Measurements from ENCODE around the gene CUL4A.
A peak's percentile ranks its signal among the peaks of the same experiment; 100 is the strongest.
"Not testable (repeated sequence)": the region's sequence is repeated elsewhere in the genome, so short reads cannot be mapped to it uniquely, and the experiment has no call there.

Gene CUL4A

DNA sequence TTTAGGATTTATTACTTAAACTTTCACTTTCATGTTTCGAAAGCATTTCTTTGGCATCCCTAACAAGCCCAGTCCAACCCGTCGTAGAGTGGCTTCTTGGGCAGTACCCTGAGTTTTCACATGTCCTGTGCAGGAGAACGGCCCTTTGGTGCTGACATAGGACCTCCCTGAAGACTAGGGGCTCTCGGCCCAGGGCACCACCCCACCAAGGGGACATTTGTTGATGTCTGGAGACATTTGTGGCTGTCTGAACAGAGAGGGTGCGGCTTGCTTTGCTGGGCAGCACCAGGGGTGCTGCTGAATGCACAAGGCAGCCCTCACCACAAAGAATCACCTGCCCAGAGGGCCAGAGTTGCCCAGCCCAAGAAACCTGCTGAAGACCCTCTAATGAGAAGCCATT lies 30.6 kb downstream of the CUL4A start:
- no peak for DNase-seq

DNA sequence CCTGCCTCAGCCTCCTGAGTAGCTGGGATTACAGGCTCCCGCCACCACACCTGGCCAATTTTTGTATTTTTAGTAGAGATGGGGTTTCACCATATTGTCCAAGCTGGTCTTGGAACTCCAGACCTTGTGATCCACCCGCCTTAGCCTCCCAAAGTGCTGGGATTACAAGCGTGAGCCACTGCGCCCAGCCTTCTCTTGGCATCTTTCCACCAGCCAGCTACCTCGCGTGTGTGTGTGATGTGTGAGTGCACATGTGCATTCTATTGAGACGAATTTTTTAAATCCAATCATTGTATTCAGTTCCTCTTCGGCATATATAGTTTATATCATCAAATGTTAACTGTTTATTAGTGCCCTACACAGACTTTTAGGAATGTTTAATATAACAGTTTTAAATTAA lies 32.2 kb downstream of the CUL4A start:
- DNase-seq = not testable (repeated sequence)

DNA sequence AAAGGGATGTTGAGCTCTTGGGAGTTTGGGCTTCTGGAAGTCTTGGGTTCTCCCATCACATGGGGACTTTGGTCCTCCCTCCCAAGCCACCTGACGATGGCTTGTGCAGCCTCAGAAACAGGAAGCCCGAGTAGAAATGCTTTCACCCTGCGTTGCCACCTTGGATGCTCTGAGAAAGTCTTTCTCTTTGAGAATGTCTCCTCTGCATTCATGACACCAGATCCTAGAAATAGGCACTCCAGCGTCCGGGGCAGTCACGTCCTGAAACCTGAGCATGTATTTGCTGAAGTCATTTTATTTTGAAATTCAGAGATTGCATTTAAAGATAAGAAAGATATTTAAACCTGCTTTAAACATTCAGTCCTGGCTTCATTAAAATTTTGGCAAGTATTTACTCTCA lies 34.4 kb downstream of the CUL4A start:
- no peak for DNase-seq

DNA sequence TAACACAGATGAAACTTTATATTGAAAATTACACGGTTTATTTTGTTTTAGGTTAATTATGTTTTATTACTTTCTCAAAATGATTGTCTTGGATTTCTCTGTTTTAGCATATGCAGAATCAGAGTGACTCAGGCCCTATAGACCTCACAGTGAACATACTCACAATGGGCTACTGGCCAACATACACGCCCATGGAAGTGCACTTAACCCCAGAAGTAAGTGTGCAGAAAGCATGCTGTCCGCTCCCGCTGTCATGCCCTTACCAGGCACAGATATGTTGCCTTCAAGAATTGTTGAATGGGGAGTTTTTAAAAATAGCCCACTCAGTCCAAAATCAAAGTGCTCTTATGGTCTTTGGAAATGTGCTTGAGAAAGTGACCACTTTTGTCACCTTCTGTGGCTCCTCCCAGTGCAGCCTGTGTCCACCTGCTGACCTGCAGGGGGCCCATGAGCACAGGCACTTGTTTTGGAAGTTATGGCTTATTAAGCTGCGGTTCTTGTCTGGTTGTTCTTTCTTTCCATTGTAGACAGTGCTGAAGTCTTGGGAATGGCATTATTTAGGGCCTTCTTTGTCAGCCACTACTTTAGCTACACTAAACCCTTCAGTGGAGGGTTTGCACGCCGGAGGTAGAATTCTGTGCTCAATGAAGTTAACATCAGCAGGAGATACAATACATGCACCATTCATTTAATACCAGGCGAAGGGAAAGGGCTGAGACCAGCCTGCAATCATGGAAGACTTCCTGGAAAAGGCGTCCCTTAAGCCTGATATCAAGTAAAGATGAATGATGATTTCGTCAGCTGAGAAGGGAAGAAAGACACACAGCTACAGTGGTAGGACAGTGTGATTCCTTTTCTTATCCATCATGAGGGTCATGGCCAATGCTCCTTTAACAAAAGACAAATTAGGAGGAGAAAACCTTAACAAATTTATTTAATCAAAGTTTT lies 36.7 kb downstream of the CUL4A start:
- no peak for DNase-seq

DNA sequence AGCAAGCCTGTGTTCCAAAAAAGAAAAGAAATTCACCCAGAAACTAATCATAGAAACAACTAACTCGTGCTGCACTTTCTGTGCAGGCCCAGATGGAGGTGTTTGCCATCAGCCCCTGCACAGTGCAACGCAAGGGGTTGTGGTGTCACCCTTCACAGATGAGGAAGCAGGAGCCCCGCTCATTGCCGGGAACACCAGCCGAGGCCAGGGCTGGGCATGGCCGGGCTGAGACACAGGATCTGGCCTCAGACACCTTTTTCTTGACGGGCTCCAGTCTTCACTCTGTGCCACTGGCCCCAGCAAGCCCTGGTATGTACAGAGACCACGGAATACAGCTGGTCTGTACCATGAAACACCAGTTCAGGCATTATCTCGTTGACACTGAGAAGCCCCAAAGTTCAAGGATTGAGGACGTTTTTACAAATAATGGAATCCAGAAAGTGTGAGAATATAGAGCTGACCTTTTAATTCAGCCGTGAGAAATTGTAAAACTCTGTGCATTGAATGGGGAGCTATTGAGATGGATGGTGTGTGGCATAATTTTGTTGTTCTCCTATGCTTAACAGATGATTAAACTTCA lies 43.2 kb downstream of the CUL4A start:
- DNase-seq = no peak

DNA sequence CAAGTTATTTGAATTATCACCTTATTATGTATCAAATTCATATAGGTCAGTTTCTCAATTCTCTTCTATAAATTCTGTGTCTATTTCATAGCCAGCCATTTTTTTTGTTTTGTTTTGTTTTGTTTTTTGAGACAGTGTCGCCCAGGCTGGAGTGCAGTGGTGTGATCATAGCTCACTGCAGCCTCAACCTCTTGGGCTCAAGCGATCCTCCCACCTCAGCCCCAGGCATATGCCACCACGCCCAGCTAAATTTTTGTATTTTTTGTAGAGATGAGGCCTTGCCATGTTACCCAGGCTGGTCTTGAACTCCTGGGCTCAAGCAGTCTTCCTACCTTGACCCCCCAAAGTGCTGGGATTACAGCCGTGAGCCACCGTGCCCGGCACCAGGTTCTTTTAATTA lies 48.5 kb downstream of the CUL4A start:
- DNase-seq = not testable (repeated sequence)

DNA sequence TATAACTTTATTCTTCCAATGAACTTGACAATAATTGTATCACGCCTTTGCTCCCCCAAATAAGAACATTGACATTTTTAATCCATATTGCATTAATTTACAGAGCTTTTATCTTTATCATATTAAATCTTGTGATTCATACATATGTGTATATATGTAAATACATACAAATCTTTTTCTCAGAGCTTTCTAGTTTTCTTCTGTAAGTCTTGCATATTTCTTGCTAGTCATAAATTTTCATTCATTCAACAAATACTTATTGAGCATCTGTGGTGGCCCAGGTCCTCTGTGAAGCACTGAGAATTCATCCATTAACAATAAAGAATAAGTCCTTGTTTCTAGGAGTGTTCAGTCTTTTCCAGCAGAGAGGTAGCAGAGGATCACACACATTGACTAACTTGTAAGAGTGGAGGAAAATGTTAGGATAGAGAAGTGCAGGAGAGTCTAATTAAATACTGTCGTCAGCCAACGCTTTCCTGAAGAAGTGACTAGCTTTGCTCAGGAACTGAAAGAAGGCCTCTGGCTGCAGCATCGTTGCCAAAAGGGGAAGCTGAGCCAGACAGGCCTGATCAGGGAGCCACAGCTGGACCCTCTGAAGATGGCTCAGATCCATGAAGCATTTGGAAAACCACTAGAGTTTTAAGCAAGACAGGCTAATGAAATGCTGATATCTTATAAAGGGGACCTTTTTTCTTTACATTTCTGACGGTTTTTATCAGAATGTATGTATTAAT lies 49.1 kb downstream of the CUL4A start:
- DNase-seq = no peak

DNA sequence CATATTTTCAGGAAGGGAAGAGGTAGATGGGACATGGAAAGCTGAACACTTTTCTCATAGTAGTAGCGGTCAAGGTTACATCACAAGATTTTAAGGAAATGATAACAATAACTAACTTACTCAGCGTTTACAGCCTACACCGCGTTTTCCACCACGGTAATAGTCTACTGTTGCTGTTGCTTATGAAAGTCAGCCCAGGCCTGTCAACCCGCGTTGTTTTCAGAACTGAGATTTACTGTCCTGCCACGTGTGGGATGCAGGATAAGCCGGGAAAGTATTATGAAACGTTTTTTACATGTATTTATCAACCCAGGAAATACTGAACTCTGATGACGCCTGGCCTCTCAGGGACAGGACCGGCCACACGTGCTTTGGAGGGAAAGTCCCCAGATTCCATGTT lies 51.6 kb downstream of the CUL4A start:
- DNase-seq = no peak

DNA sequence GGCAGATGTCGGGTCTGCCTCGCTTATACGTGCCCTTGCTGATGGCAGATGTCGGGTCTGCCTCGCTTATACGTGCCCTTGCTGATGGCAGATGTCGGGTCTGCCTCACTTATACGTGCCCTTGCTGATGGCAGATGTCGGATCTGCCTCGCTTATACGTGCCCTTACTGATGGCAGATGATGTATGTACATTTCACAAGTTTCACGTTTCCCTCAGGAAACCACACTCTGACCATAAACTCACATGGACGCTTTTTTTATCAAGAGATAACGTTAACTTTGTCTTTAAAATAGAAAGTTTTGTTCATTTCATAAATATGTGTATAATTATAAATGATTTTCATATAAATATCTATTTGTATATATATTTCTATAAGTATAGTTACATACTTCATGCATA lies 53.6 kb downstream of the CUL4A start:
- DNase-seq = not testable (repeated sequence)

DNA sequence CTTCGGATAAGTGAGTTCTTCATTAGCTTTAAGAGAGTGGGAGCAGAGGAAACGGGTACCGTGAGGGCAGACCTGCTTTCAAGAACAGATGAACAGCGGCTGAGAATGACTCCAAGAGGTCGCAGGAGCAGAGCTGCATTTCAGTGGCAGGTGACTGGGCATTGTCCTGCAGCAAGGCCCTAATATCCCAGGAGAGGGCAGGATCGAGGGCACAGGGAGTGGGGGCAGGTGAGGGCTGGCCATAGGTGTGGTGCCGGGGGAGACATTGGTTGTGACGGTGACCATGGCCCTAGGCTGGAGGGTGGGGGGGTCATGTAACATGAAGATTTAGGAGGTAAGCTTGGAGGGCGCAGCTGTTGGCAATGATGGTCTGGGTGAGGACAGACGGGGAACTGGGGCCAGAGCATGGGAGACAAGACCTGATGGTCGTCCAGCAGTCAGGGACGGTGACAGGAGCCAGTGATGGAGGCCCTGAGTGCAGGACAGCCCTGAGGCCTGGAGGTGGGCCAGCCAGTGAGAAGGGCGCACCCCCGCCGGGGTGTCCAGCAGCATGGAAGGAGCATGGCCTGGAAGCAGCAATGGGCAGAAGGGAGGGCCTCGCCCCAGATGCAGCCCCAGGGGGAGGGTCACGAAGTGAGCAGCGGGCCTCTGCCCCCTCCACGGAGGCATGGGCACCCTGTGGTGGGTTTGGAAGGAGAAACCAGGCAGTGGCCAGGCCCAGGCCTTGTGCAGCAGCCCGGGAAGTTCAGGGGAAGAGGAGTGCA lies 58.4 kb downstream of the CUL4A start:
- DNase-seq = no peak

DNA sequence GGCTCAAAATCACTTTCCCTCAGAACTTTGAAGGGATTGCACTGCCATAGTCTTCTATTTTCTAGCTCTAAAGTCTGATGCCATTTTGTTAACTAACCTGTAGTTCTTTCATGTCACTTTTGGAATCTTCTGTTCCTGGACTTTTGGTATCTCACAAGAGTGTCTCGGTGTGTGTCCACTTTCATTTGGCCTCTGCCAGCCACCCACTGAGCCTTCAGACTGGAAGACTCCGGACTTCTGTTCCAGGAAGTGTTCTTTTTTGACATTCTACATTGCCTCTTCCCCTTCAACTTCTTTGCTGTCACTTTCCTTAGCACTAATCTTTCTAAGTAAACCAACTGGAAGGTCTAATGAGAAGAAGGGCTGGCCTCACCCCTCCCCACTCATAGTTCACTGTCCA lies 62.6 kb downstream of the CUL4A start:
- DNase-seq = no peak

DNA sequence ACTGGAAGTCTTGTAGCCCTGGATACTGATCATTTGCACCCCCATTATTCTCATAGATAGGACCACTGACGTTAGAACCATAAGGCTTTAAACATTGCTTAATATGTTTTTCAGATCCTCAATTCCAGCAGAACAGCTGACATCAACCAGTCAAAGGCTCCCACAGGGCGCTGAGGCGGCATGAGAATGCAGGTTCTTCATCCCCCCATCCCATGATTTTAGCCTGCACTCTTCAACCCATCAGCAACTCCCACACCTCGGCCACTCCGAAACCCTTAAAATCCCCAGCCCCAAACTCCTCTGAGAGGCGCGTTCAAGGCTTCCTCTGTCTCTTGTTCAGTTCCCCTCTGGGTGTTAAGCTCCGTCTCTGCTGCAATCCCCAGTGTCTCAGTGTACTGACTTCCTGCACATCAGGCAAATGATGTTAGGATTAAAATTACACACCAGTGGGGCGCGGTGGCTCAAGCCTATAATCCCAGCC lies 63.3 kb downstream of the CUL4A start:
- no peak for DNase-seq

DNA sequence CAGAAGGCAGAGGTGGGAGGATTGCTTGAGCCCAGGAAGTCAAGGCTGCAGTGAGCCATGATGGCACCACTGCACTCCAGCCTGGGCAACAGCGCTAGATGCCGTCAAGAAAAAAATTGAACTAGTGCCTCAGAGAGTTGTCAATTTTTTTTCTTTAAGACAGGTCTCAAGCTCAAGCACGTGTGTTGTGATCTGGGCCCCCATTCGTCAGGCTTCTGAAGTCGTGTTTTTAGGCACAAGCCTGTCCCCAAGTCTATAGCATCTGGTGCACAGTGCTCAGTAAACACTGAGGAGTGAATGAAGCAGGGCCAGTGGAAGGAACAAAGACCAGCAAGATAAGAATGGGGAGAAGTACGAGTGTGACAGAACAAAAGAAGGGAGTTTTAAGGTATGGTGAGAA lies 63.9 kb downstream of the CUL4A start:
- DNase-seq = no peak

DNA sequence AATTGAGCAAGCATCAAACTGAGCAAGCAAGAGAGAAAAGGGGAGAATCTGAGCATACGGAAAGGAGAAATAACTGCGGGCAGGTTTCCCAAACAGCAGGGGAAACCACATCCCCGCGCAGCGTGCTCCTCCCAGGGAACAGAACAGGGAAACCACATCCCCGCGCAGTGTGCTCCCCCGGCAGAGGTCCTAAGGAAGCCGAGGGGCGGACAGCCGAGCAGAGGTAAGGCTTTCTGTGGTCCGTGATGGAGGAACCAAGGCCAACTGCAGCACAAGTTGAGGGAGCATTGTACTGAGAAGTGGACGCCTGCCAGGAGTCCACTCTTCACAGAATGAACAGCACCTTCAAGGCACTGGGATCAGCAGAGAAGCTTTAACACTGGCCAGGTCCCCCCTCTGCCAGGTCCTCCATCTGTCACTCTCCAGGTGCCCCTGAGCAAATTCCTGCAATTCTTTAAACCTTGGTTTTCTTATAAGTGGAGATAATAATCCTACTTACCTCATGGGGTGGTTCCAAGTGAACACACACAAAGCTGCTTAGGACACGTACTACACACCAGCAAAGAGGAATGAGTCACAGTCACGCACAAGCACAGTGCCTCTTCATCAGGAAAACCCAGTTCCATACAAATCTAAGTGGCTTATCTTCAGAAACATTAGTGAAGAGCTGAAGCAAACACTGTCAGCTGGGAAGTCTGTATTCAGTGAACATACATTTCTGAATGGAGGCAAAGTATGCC lies 64.6 kb downstream of the CUL4A start:
- DNase-seq = no peak

DNA sequence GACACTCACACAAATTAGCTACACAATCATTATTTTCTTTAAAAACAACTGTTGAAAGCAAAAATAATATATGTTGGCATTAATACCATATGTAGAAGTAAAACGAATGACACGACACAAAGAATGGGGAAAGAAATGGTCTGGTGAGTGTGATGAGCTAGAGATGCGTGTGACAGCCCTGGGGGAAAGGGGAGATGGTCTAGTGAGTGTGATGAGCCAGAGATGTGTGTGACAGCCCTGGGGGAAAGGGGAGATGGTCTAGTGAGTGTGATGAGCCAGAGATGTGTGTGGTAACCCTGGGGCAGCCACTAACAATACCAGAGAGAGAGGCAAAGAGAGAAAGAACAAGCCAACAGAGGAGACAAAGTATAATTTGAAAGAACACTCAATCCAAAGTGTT lies 65.3 kb downstream of the CUL4A start:
- no peak for DNase-seq

DNA sequence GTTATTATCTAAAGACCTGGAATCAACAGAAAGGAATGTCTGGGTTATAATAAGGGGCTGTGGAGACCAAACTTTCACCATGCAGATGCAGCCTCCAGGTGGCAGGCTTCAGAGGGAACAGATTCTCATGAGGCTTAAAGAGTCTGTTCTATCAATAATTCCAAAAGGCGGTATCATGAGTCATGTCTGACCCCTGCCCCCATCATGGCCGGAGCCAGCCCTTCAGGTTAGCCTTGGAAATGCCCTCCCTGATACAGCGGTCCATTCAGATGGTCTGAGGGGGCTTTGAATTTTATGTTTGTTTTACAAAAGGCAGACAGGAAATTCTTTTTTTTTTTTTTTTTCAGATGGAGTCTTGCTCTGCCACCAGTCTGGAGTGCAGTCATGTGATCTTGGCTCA lies 66.0 kb downstream of the CUL4A start:
- DNase-seq = peak; percentile 17

DNA sequence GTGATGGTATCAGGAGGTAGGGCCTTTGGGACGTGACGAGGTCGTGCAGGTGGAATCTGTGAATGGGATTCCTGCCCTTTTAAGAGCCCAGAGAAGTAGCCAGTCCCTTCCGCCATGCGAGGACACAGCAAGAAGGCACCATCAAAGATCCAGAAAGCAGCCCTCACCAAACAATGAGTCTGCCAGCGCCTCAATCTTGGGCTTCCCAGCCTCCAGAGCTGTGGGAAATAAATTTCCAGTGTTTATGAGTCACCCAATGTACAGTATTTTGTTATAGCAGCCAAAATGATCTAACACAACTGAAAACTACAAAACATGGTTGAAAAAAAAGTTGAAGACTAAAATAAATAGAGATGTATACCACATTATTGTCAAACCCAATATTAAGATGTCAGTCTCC lies 70.7 kb downstream of the CUL4A start:
- no peak for DNase-seq

DNA sequence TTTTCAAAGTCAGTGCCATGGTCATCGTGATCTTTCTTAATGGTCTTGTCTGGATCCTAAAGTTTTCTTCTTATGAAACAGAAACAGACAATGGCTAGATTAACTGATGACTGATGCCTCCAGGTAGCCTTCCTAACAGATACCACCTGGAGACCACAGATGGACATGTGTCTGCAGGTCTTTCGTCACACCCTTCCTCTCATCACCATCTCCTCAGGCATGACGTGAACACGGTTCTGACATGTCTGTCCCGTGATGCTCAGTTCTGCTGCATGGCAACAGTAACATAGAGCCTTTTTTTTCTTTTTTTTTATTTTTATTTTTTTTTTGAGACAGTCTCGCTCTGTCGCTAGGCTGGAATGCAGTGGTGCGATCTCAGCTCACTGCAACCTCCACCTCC lies 74.5 kb downstream of the CUL4A start:
- DNase-seq = no peak

DNA sequence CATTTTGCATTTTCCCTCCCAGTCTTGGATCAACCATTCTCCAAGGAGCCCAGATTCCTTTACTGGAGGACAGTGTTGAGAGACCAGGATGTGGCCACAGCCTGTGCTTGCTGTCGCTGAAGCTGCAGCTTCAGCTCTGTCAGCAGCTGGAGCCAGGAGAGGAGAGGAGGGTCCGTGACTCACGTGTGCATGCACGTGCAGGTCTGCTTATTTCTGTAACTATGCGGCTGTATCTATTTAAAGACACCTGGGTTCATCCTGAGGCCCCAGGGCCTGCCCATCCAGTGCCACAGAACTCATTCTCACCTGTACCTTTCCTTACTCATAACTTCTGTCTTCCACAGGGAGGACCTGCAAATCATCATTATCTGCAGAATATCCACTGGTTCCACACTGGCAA lies 79.5 kb downstream of the CUL4A start:
- no peak for DNase-seq

DNA sequence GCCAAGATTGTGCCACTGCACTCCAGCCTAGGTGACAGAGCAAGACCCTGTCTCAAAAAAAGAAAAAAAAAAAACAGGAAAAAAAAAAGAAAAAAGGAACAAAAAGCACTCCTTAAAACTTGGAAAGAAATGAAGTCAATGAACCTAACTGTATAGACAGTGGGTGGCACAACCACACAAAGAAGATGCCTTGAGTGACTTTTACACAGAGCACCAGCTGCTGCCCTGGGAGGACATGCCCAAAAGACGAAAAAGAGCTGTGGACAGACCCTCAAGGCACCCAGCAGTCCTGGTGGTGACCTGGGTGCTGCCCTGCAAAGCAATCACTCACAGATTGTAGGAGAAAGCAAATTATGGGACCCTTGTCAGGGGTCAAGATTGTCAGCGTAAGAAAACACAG lies 81.7 kb downstream of the CUL4A start:
- no peak for DNase-seq

DNA sequence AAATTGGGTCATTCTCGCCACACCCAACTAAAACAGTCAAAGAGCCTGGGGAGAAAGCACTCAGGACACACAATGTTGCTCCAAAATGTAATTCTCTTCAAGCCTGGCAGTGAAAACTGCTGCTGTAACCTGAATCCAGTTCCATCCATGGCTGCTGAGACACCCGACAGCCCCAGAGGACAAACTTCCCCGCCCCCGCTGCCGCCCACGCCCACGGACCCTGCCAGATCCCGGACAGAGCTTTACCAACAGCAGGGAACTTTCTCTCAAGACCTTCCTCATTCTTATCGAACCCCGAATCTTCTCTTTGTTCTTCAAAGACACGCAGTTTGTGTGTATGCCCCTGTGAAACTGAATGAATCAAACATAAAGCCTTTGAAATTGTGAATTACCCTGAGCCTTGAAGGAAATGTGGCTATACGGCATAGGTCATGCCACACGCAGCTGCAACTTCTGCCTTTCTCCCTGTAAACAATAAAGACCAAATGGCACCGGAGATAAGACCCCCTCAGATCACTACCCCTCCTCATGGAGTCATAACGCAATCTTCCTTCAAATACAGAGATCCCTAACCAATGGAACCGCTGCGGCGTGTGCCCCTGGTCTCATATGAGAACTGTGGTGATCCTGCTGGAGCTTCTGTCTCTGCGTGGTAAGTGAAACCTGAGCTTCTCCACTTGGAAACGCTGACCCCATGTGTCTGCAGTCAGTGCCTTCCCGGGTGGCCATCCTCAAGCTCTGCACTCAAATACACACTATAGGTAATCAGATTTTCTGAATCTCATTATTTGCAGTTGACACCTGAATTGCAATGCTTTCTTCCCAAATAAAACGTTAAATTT lies 82.8 kb downstream of the CUL4A start:
- no peak for DNase-seq

All from NCI-H1092 (cell line).